ENCODE measurements around the gene TMC1.

TMC1 gene

DNA sequence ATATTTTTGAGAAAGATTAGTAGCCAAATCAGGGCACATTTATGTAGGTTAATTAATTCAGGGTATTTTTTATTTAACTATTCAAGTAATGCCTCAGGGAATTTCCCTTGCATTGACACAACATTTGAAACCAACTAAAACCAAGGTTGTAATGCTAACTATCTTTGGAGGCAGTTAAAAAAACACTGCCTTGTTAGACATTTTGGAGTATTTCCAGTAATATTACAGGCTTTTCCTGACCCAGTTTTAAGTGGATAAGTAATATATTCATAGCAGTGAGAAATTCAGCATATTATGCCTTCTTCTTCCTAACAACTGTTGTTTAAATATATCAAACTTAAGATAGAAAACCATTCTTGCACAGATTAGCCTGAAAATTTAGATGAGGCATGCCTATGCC lies 175.1 kb downstream of the TMC1 start:
- DNase-seq (ENCODE audit: insufficient read length, low spot score) (no peak), FAIRE-seq (no peak)
- TF ChIP-seq CTCF (IDR thresholded peaks at IDR 0.05; ENCODE audit: insufficient read depth, missing control alignments) = no peak

DNA sequence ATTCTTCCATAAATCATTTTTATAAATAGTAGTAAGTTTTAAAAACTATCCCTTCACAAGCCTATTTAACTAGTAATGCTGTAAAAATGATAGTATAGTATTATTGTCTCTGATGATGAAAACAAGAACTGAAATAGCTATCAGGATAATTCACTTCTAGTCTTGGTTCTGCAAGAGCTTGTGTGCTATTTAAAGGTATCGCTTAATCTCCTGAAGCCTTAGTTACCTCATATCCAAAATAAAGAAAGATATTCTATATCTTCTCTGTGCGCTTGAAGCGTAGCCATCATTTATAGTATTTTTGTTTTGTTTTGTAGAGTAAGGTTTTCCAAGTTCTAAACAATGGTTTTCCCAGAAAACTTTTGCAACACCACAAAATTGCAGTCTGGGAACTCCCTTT lies 180.1 kb downstream of the TMC1 start:
- no peak for DNase-seq (ENCODE audit: insufficient read length, low spot score)
- TF ChIP-seq CTCF (IDR thresholded peaks at IDR 0.05; ENCODE audit: insufficient read depth, missing control alignments) = no peak
- FAIRE-seq = no peak

DNA sequence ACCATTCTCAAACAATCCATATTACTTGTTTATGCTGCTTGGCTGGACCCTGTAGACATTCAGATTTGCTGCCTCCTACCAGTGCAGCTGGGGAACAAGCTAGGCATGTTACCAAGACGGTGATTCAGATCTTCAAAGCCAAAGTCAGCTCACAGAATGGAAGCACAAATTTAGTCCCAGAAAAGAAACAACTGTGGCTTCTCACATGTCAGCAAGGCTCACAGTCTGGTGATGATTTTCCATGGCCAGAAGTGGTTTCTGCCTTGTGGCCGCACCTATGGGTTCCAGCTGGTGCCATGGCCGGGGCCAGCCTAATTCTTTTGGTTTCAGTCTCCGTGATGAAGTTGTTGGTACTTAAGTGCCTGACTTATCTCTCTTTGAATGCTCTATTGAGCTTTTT lies 182.2 kb downstream of the TMC1 start:
- DNase-seq (ENCODE audit: insufficient read length, low spot score) (no peak), FAIRE-seq (no peak)
- TF ChIP-seq CTCF (IDR thresholded peaks at IDR 0.05; ENCODE audit: insufficient read depth, missing control alignments) = no peak

- DNase-seq (ENCODE audit: insufficient read length, low spot score) (no peak), FAIRE-seq (no peak)
- TF ChIP-seq CTCF (IDR thresholded peaks at IDR 0.05; ENCODE audit: insufficient read depth, missing control alignments) = no peak
These were observed 183.4 kb downstream of the TMC1 start for GRCh38 chr9:72704688-72705375.

- no peak for DNase-seq (ENCODE audit: insufficient read length, low spot score)
- no peak for FAIRE-seq
These were observed 197.1 kb downstream of the TMC1 start for GRCh38 chr9:72718503-72718902.

DNA sequence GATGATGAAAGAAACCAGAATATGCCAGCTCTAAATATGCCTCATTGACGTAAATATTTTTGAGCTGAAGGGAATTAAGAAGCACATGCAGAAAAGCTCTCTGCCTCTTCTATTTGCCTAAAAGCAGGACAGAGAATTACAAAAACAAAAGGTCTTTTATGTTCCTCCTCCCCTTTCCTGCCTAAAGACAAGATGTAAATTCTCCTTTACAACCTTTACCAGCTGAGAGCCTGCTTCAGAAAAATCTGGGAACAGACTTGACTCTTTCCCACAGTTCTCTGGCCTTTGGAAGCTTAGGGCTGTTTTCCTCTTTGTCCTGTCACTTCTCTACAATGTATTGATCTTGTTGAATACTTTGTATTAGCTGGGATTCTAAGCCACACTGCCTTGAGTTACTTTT lies 199.7 kb downstream of the TMC1 start:
- DNase-seq (ENCODE audit: insufficient read length, low spot score) (no peak), FAIRE-seq (no peak)
- no peak for TF ChIP-seq CTCF (IDR thresholded peaks at IDR 0.05; ENCODE audit: insufficient read depth, missing control alignments)

More at GRCh38 chr9:72718503-72718902, 197.1 kb downstream of the TMC1 start:
- TF ChIP-seq CTCF (IDR thresholded peaks at IDR 0.05; ENCODE audit: insufficient read depth, missing control alignments) = no peak

GRCh38 chr9:72726947-72727346 lies 205.5 kb downstream of the TMC1 start:
- TF ChIP-seq CTCF (IDR thresholded peaks at IDR 0.05; ENCODE audit: insufficient read depth, missing control alignments) = no peak
- no peak for DNase-seq (ENCODE audit: insufficient read length, low spot score)
- no peak for FAIRE-seq

Data from D721Med (cell line).